Measurements from ENCODE around the gene GRIP1. TPM values are rescaled to one million over a fixed set of nuclear protein-coding genes. Genes with fewer than 3 reads are reported as not detected.

The GRIP1 gene
- total and polyA plus RNA-seq, 2 donors (not counting 3 experiments of a cell fraction or from before 2014, with no cell fraction given) = 0.04 to 0.69 TPM

- intact Hi-C loops (cut with micrococcal nuclease) = no loop called here
- Histone ChIP-seq H3K27ac (ENCODE audit: insufficient read depth, low read depth, low read length) (no peak overlapping the region), H3K36me3 (ENCODE audit: control insufficient read depth in 2 of 2, extremely low read depth in 1 of 2, insufficient read depth in 2 of 2, low read length in 2 of 2) (no peaks in the 10 kb centered on the region), H3K9me3 (replicated peaks; ENCODE audit: control insufficient read depth, insufficient read depth, low read length) (no peaks in the 10 kb centered on the region), H3K4me2 (ENCODE audit: insufficient read depth, low read length) (no peak overlapping the region), H3K4me3 (replicated peaks in 1 of 3; ENCODE audit: insufficient read depth in 1 of 3, low read depth in 1 of 3, low read length in 3 of 3) (no peak overlapping the region), H3K4me1 (ENCODE audit: control insufficient read depth, extremely low read depth, insufficient read depth, low read length) (no peaks in the 10 kb centered on the region), H3K79me2 (ENCODE audit: control insufficient read depth, insufficient read depth, low read length) (no peaks in the 10 kb centered on the region), H2AFZ (ENCODE audit: low read depth, low read length) (no peak overlapping the region), H3K27me3 (ENCODE audit: control insufficient read depth in 2 of 2, insufficient read depth in 2 of 2, low read length in 2 of 2) (peaks cover 18 to 32% of the 10 kb centered on the region in 2 experiments), H3K9me1 (replicated peaks; ENCODE audit: control insufficient read depth, extremely low read depth, insufficient read depth, low read length) (no peaks in the 10 kb centered on the region), H4K20me1 (replicated peaks; ENCODE audit: control insufficient read depth, extremely low read depth, insufficient read depth, low read length) (no peaks in the 10 kb centered on the region), H3K9ac (replicated peaks; ENCODE audit: extremely low read depth, insufficient read depth, low read length) (no peak overlapping the region)
- dilution Hi-C loops (cut with MboI; ENCODE audit: extremely low pct_ligation_motif_present, low sequenced_read_pairs) = no loop called here
- ChIA-PET CTCF (no interaction called here), POLR2A (no interaction called here)
- no peak for TF ChIP-seq POLR2A (IDR thresholded peaks at IDR 0.05; ENCODE audit: low read depth, low read length)
- TF ChIP-seq FOS (IDR thresholded peaks at IDR 0.05; ENCODE audit: borderline replicate concordance, insufficient read depth, low read length) = no peak
- no peak for FAIRE-seq
- DNase-seq (ENCODE audit: low read depth, low spot score) = no peak
- no TSS peak for BruUV-seq (replicated peaks)
Observed at GRCh38 chr12:66438601-66439000, 240.3 kb downstream of the GRIP1 start.

- H3K4me1 ChIP-seq (ENCODE audit: control insufficient read depth, extremely low read depth, insufficient read depth, low read length) = no peaks in the 10 kb centered on the region
- intact Hi-C loops (cut with micrococcal nuclease) = no loop called here
Observed at GRCh38 chr12:66430106-66430505, 248.8 kb downstream of the GRIP1 start.

More at GRCh38 chr12:66430106-66430505, 248.8 kb downstream of the GRIP1 start:
- TF ChIP-seq MAX (IDR thresholded peaks at IDR 0.05; ENCODE audit: insufficient read depth, insufficient read length) (no peak), MYC (IDR thresholded peaks at IDR 0.05; ENCODE audit: low read depth, low read length) (no peak), POLR2AphosphoS5 (IDR thresholded peaks at IDR 0.05; ENCODE audit: insufficient read depth, low read depth, low read length) (no peak), JUN (IDR thresholded peaks at IDR 0.05; ENCODE audit: borderline replicate concordance, insufficient read depth, insufficient read length, low read depth) (no peak), EZH2 (IDR thresholded peaks at IDR 0.05; ENCODE audit: borderline replicate concordance, low read depth, low read length, severe bottlenecking) (no peak), FOS (IDR thresholded peaks at IDR 0.05; ENCODE audit: borderline replicate concordance, insufficient read depth, low read length) (no peak), POLR2A (IDR thresholded peaks at IDR 0.05; ENCODE audit: low read depth, low read length) (no peak)
- CTCF ChIA-PET = no interaction called here
- no peak for DNase-seq (ENCODE audit: low read depth, low spot score)
- Histone ChIP-seq H3K9me1 (replicated peaks; ENCODE audit: control insufficient read depth, extremely low read depth, insufficient read depth, low read length) (no peaks in the 10 kb centered on the region), H3K36me3 (ENCODE audit: control insufficient read depth in 2 of 2, extremely low read depth in 1 of 2, insufficient read depth in 2 of 2, low read length in 2 of 2) (no peaks in the 10 kb centered on the region), H3K9ac (replicated peaks; ENCODE audit: extremely low read depth, insufficient read depth, low read length) (no peak overlapping the region), H3K27me3 (ENCODE audit: control insufficient read depth in 2 of 2, insufficient read depth in 2 of 2, low read length in 2 of 2) (peaks cover 17 to 24% of the 10 kb centered on the region in 2 experiments), H3K27ac (ENCODE audit: insufficient read depth, low read depth, low read length) (no peak overlapping the region), H3K79me2 (ENCODE audit: control insufficient read depth, insufficient read depth, low read length) (no peaks in the 10 kb centered on the region), H2AFZ (ENCODE audit: low read depth, low read length) (no peak overlapping the region), H4K20me1 (replicated peaks; ENCODE audit: control insufficient read depth, extremely low read depth, insufficient read depth, low read length) (no peaks in the 10 kb centered on the region), H3K9me3 (replicated peaks; ENCODE audit: control insufficient read depth, insufficient read depth, low read length) (no peaks in the 10 kb centered on the region), H3K4me3 (replicated peaks in 1 of 3; ENCODE audit: insufficient read depth in 1 of 3, low read depth in 1 of 3, low read length in 3 of 3) (no peak overlapping the region), H3K4me2 (ENCODE audit: insufficient read depth, low read length) (no peak overlapping the region)
- dilution Hi-C loops (cut with MboI; ENCODE audit: extremely low pct_ligation_motif_present, low sequenced_read_pairs) = no loop called here
- no TSS peak for BruUV-seq (replicated peaks)
- POLR2A ChIA-PET = no interaction called here
- no peak for FAIRE-seq

All from endothelial cell of umbilical vein (primary cell).